NCI-H748 treated with DMSO at 0.1 percent for 48 hours (cell line): ENCODE data around the gene KLHL1.

Experiments
- DNase-seq: peaks from one replicate; lab custom pipeline; 2025; lab: John Stamatoyannopoulos, UW

KLHL1 gene

DNA sequence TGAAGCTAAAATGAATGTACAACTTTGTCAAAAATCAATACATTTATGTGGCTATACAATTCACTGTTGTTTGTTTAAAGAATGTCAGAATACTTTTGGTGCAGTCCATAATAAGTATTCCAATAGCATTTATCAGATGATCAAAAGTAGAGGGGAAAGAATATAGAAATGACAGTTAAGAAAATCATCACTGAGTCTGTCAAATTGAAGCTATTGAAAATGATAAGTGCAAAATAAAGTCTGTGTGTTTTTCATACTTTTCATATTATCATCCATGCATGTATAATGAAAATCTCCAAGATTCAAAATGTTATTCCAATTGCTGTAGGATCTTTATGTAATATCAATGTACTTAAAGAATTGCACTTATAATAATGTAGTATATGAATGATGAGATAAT lies 93.9 kb downstream of the KLHL1 start:
- no peak for DNase-seq

DNA sequence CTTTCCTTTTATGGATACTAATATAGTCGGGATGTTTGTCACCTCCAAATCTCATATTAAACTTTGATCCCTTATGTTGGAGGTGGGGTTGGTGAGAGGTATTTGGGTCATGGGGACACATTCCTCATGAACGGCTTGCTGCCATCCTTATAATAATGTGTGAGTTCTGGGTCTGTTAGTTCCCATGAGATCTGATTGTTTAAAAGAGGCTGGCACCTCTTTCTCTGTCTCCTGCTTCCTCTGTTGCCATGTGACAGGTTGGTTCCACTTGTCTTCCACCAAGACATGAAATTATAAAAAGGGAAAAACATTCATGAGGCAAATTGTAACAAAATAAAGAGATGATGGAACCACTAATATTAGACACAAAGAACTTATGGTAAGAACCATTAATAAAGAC lies 108.4 kb downstream of the KLHL1 start:
- no peak for DNase-seq

DNA sequence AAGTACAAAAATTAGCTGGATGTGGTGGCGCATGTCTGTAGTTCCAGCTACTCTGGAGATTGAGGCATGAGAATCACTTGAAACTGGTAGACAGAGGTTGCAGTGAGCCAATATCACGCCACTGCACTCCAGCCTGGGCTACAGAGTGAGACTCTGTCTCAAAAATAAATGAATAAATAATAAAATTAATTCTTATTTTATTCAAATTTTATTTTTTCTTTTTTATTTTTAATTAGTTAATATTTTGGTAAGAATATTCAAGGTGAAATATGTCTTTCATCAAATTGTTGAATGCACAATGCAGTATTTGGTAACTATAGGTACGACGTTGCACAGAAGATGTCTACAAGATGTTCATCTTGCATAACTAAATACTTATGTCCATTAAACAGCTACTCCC lies 111.2 kb downstream of the KLHL1 start:
- no peak for DNase-seq

DNA sequence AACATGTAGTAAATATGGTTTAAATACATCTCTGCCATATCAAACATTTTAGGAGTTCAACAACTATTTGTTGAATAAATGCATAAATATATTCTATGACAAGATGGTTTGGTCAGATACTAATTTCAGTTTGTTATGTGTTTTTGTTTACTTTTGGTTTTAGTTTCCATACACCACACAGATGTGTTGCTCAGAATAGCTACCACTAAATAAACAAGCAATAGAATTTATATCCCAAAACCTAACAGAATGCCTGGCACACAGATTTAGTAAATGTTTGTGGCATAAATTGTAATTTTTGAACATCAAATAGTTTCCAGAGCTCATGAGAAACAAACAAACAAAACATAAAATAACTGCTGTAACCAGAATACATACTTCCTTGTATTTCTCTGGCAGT lies 127.5 kb downstream of the KLHL1 start:
- no peak for DNase-seq

DNA sequence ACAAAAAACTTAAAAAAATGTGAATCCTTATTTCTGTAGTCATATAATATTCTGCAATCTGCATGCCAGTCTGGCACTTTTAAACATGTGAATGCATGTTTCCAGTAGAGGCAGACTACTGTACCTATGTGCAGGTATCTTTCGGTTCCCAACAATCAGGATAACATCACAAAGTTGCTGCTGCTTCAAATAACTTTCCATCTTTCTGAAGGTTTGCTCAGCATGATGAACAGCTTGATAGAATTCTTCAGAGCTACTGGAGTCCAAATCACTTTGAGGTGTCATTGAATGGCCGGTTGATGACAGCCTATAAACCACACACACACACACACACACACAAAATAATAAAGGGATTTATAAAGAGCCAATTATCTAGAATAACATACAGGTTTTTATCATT lies 132.8 kb downstream of the KLHL1 start:
- no peak for DNase-seq

DNA sequence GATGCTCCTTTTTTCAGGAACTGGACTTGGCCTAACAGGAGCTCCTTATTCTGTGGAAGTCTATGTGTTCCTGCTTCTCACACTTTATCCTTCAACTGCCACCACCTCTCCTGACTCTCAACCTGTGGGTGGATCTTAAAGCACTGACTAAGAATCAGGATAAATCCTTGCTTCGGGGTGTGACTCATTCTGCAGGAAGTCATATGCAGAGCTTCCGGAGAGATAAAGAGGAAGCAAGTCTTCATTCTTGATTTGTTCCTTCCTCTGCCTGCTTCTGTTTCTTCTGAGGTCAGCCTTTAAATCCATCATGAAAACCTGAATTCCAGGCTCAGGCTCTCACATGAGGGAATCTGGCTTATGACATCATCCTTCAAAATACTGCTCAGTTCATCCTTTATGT lies 137.7 kb downstream of the KLHL1 start:
- DNase-seq: no peak

DNA sequence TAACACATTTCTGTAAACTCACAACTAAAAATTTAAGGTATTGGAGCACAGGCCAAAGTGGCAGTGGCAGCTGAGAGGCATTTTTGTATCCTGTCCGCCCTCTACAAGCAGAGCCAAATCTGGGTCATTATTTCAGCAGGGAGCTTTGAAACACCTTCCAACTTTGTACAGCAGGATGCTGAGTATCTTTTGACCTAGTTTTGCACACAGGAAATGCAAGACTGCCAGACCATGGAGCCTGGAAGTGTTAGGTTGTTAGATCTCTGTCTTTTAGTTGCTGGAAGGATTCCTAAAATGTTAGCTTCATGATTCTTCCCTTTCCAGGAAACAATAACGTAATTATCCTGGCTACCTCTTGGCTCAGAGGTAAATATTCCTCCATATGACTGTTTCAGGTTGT lies 149.2 kb downstream of the KLHL1 start:
- no peak for DNase-seq

DNA sequence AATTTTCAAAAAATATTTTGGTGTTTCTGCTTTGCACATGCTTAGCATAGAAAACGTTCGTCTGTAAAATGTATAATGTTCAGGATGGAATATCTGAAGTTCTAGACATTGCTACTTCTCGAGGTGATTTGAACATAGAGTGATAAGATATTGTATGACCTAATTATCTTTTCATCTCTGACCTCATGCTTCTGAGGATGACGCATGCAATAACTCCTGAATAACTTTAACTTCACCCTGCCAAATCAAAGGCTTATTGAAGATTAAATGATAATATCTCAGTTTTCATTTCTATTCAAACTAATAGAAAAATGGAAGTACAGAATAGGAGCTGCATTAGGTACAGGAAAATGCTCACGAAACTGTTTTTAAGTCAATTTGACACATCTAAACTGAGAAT lies 151.4 kb downstream of the KLHL1 start:
- DNase-seq: no peak

DNA sequence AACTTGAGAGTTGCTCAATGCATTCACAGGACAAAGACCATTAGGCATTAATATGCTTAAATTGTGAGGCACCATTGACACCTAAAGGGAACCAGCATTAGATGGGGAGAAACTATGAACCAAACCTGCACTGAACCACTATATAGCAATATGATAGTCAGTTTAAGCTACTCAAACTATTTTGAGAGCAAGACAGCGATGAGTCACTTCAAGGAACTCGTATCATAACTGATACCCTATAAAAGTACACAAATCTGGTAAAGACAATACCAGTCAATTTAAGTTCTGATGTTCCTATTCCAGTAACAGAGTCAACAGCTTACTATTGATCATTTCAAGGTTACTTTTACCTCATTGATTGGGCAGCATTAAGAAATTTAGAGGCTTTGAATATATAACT lies 151.9 kb downstream of the KLHL1 start:
- DNase-seq: no peak

DNA sequence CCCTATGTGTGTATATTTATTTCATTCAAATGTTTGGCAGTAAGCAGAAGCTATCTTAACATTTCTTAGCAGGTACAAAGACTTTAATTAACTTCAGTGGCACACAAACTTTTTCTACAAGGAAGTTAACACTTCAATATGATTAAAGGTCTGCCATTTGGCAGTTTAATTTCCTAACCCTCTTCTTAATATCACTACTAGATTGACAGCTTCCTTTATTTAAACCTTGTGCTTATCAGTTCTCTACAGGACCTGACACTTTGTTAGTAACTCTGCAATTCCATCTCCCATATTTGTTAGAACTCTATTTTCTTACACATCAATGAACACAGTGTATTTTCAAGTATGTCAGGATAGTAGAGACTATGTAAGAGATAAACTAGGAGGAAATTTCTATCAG lies 153.0 kb downstream of the KLHL1 start:
- no peak for DNase-seq

DNA sequence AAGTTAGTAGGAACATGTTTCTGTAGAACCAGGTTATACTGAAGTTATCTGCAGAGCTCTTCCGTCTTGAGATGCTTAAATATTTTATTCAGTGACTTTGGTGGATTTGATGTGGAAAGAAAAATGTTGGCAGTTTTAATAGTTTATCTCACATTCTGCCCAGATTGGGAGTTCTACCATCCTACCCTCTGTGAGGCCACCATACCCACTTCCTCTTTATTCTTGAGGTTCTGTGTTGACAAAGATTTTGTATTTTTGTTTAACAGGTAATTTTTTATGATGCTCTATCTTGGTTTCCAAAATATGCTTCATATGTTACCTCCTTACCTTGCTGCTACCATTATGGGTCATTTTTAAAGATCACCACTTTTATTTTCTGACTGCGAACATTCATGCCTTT lies 156.8 kb downstream of the KLHL1 start:
- no peak for DNase-seq

DNA sequence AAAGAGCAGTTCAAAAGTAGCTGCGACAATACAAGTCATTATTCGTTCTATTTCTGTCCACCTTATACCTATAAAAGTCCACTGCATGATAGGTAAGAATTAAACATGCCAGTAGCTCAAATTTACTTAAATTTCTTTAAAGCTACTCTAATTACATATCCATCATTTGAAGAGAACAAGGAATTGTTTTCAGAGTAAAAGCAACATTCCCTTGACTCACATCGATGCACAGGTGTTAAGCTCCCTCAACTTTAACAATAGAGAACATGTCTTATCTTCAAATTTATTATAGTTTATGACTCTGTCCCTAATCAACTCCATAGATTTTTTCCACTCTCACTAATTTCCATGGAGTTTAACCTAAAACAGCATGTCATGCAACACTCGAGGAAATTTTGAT lies 158.1 kb downstream of the KLHL1 start:
- DNase-seq: no peak

DNA sequence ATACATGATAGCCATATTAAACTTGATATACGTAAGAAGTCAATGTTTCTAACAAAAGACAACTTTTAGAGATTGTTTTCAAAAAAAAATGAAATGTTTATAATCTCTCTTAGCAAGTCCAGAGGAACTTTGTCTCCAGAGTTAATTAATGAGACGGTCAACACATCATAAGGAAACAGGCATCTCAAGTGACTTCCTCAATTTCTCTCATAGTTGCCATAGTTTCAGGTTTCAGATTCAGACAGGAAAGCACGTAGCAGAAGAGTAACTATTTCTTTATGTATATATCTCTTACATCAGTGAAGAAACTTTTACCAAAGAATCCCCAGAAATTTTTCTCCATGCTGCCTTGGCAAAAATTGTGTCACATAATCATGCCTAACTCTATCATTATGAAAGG lies 160.2 kb downstream of the KLHL1 start:
- DNase-seq: no peak

DNA sequence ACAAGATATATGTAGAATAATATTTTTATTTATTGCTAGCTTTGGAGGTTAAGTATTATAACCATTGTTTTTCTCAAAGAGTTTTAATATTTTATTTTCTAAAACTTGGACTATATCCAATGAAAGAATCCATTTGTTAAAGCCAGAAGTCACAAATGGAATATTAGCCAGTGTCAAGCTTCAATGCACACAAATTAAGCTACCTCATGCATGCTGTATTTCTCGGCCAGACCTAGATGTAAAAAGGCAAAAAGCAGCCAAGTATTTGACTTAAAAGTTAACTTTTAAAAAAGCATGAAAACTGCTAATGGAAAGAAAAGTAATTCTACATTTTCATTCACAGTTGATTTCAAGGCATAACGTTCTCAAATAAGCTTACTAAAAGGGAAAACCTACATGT lies 160.7 kb downstream of the KLHL1 start:
- no peak for DNase-seq

DNA sequence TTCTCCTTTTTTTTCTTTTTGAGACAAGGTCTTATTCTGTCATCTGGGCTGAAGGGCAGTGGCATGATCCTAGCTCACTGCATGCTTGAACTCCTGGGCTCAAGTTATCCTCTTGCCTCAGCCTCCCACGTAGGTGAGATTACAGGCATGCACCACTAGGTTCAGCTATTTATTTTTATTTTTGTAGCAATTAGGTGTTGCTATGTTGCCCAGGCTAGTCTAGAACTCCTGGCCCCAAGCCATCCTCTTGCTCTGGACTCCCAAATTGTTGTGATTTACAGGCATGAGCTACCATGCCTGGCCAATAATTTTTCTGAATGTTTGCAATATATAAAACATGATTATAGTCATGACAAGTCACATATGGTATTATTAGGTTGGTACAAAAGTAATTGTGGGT lies 161.7 kb downstream of the KLHL1 start:
- DNase-seq: no peak

DNA sequence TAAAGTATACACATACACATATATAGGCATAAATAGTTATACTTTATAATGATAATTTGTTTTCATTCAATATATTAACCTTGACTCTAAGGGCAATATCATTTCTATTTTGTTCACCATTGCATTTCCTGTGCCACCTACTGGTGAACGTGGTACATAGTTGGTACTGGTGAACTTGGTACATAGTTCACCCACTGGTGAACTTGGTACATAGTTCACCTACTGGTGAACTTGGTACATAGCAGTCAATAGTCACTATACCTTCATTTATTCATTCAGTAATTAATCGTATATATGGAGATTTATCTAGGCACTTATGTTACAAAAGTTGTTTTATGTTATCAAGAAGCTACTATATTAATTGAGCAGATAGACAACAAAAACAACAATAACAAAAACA lies 173.2 kb downstream of the KLHL1 start:
- DNase-seq: no peak

DNA sequence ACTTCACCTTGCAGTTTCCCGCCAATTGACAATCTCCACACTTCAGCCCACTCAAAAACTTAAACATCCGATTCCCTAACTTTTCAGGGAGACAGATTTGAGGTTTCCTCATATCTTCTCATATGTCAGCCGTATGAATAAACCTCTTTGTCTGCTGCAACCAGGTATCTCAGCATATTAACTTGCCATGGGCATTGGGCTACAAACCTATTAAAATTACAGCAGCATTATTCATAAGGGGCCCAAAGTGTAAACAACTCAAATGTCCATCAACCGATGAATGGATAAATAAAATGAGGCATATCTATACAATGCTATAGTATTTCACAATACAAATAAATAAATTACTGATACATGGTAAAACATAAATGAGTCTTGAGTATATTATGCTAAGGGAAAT lies 180.0 kb downstream of the KLHL1 start:
- DNase-seq: no peak

DNA sequence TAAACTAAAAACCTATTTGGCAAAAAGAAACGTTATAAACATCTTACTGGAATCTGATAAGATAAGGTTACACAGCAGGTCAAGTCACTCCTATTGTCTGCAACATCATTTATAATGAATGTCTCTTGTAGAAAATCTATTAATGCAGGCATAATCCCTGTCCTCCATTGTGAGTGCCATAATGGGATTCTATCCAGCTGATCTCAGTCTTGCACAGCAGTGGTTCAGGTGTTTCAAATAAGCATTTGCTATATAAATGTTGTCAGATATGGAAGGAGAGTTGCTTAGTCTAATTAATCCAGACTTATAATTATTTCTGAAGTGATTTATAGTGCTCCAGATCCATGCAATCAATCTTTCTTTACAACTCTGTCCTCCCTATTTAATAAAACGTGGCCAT lies 187.1 kb downstream of the KLHL1 start:
- DNase-seq: no peak

DNA sequence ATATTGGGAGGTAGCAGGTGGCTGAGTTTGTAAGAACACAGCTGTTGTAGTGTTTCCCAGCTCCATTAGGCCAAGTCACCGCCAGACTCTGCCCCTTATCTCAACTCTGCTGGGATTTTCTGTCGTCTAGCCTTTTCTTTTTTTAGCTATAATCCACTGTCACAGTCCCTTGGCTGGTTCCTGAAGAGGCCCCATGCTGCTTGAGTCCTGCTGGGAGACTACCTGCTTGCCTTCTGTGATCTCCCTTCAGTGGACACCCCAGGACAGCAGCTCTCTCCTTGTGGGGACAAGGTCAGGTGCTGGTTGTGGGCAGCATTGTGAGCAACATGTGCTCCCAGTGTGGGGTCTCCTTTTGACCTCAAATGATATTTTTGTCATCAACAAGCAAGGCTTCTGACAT lies 195.6 kb downstream of the KLHL1 start:
- DNase-seq: no peak

DNA sequence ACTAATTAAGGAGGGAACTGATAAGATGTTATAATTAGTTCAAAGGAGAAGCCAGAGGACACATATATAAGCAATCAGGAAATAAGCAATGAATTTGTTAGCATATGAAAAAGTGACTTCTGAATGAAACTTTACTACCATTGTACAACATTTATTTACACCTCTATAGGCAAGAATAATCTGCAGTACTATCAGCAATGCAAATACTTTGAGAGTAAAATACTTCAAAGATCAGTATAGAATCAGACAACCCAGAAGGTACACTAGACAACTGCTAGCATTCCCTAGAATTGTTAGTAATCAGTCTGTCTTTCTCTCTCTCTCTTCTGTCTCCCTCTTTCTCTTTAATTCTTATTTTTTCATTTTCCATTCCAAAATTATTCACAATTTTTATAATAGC lies 197.5 kb downstream of the KLHL1 start:
- DNase-seq: no peak

DNA sequence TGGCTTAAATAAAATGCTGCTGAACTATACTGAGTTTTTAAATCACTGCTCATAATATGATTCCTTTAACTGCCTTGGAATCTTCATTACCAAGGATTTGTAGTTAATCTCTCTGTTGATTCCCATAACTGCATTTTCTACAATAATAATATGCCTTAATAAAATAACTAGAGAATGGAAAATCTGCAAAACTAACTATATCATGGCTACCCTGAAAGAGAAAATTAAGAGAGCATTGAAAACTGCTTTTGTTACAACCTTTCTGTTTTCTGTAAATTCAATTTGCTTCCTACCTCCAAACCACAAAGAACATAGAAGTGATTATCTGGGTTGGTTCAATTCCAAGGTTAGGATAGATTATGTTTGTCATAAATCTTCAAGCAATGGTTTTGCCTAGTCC lies 203.5 kb downstream of the KLHL1 start:
- no peak for DNase-seq

DNA sequence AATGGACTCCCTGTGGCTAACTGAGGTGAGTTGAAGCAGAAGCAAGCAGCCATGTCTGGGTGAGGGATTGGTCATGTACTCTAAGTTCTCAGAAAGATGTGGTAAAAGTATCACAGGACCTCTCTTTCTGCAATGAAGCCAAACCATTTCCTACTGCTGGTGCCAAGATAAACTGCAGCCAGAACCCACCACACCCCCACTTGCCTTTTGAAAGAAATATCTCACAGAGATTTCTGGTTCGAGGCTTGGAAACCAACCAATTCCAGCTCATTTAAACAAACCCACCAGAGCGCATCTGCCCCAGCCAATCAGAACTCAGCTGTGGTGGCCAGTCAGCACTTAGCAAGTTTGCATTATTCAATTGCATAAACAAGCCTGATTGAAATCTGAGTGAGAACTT lies 205.2 kb downstream of the KLHL1 start:
- DNase-seq: no peak

DNA sequence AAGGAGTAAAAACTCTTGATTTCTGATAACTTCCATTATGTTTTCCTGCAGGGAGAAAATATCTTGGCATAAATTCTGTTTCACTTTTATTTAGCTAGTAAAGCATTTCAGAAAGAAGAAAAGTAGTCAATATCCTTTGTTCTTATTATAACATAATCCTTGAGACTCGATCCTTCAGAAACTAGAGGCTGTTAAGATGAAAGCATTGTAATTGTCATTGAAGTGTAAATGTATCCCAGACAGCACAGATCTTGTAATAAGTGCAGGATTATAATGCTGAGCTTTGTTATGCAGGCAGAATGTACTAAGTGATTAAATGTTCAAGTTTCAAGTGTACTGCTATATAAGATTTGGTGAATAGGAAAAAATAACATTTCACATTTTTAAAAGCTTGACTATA lies 225.8 kb downstream of the KLHL1 start:
- DNase-seq: no peak

DNA sequence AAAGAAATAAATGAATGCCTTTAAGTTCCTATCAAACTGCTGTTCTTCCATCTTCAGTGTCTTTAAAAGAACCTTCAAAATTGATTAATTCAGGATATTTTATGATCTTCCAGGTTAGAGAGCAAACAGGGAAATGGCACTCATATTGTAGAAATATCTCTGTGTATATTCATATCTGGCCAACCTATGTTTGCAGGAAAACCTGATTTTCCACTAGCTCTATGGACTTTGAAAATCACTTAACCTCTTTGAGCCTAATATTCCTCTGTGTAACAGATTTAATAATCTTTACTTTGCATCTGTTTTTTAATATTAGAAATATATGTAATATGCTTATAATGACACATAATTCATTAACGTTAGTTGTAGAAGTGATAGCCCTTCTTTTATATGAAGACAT lies 228.3 kb downstream of the KLHL1 start:
- no peak for DNase-seq

DNA sequence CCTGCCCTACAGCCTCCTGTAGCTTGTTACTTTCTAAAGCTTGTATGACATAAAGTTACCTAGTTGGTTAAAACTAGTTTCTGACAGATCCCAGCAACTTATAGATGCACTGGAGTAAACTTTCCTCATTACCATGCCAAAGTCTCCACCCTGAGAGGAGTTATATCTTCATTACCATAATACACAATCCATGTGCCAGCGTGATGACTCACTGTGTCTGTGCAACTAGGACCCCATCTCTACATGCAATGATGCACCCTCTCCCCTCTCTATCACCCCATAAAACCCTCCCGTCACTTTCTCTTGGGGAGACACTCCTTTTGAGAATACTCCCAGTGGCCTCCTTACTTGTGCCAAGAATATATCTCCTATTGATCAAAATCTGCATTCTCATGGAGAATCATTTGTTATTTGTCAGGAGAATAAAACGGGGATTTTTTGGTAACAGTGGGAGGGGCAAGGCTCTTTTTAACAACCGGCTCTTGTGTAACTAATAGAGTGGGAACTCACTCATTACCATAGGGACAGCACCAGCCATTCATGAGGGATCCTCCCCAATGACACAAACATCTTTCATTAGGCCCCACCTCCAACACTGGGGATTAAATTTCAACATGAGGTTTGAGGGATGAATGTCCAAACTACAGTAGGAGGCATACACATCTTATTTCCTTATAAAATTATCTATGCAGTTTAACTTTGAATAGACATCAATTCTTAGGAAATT lies 235.8 kb downstream of the KLHL1 start:
- no peak for DNase-seq
